ENCODE measurements around the gene TINAGL1. TPM values are rescaled to one million over a fixed set of nuclear protein-coding genes. Genes with fewer than 3 reads are reported as not detected.

The TINAGL1 gene, protein sequence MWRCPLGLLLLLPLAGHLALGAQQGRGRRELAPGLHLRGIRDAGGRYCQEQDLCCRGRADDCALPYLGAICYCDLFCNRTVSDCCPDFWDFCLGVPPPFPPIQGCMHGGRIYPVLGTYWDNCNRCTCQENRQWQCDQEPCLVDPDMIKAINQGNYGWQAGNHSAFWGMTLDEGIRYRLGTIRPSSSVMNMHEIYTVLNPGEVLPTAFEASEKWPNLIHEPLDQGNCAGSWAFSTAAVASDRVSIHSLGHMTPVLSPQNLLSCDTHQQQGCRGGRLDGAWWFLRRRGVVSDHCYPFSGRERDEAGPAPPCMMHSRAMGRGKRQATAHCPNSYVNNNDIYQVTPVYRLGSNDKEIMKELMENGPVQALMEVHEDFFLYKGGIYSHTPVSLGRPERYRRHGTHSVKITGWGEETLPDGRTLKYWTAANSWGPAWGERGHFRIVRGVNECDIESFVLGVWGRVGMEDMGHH
- 100 to 1,000 TPM in 3 of 4 donors, 10 to 100 TPM in 1; 94.7 to 141 (median 122) TPM for total RNA-seq
- 186 TPM for polyA plus RNA-seq
- long read RNA-seq, donor 1, transcript TINAGL1-201 (12 exons, 2,187 nt) = major isoform, 212 of 359 reads
- long read RNA-seq, donor 1, partial matches to known transcripts = 78 of 359 reads
- long read RNA-seq, donor 1, other reads (novel, unspliced or antisense) = 69 of 359 reads
- long read RNA-seq, donor 2, transcript TINAGL1-201 (12 exons, 2,187 nt) = major isoform, 56 of 103 reads
- long read RNA-seq, donor 2, partial matches to known transcripts = 25 of 103 reads
- long read RNA-seq, donor 2, other reads (novel, unspliced or antisense) = 22 of 103 reads
- long read RNA-seq, donor 3, transcript TINAGL1-201 (12 exons, 2,187 nt) = major isoform, 7 of 11 reads
- long read RNA-seq, donor 3, partial matches to known transcripts = 1 of 11 reads
- long read RNA-seq, donor 3, other reads (novel, unspliced or antisense) = 3 of 11 reads
- long read RNA-seq, donor 4, transcript TINAGL1-201 (12 exons, 2,187 nt) = major isoform, 74 of 131 reads
- long read RNA-seq, donor 4, partial matches to known transcripts = 26 of 131 reads
- long read RNA-seq, donor 4, other reads (novel, unspliced or antisense) = 31 of 131 reads

DNA sequence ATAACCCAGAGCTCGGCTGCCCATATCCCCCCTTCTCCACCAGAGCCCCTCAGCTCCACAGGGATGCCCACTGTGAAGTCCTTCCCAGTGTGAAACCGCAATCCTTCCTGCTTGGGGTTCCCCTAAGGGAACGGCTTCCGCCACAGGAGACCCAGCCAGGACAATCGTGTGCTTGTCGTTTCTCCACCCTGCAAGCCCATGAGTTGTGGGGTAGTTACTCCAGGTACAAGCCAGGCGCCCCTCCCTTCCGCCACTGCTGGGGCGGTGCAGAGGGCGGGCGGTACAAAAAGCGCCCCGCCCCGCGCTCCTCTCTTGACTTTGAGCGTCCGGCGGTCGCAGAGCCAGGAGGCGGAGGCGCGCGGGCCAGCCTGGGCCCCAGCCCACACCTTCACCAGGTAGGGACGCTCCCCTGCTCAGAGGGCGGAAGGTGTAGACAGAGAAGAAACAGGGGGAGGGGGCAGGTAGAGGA lies at the start of gene TINAGL1:
Gene TINAGL1, plus strand, starts transcription at position 315 of the 469 bp plus-strand sequence. CDS start 634 bp downstream, outside the sequence.
- ATAC-seq = peak; percentile 57 to 64
- peaks cover 16% of the 10 kb centered on the region for H3K4me1 ChIP-seq (ENCODE audit: control insufficient read depth, insufficient read depth, low read length)
- intact Hi-C loops (cut with DNase I) = no loop called here

DNA sequence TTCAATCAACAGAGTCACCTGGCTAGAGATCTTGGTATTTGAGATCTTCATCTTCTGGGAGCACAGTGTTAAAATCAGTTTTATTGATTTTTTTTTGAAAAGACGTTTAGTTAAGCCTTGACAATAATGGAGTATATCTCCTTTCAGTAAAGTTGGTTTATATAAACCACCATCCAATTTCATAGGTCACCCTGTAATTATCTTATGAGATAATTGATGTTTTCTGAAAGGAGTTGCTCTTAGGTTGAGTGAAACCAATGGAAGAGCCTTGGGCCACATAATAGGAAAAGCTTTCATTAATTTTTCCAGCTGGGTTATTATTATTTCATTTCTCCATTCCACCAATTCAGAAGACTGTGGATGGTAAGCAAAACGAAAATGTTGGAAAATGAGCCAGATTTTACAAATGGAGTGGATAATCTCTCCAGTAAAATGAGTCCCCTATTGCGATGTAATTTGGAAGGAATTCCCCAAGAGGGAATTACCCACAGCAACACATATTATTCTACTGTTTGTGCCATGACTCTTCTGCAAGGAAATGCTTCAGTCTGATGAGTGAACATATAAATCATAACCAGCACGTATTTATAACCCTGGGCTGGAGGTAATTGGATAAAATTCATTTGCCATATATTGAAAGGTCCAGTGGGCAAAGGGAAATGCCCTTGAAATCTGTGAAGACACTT lies 46.2 kb upstream of the TINAGL1 start:
- H3K27ac ChIP-seq (ENCODE audit: low read length) = no peak overlapping the region
- no peaks in the 10 kb centered on the region for H3K9me3 ChIP-seq (ENCODE audit: control insufficient read depth, low read length)
- no peak overlapping the region for H3K4me3 ChIP-seq (ENCODE audit: low read length)
- ATAC-seq (no peak), DNase-seq (no peak)
- intact Hi-C loops (cut with DNase I) = no loop called here
- no peaks in the 10 kb centered on the region for H3K27me3 ChIP-seq (ENCODE audit: control insufficient read depth, insufficient read depth)
- 39% methylated on average over 4 of the region's 4 CpGs for WGBS
- H3K4me1 ChIP-seq (ENCODE audit: control insufficient read depth, insufficient read depth, low read length) = no peaks in the 10 kb centered on the region

More for the DNA sequence above, at the start of gene TINAGL1:
- Histone ChIP-seq H3K27ac (ENCODE audit: low read length) (peak within 1 kb of the TSS; percentile 91), H3K9me3 (ENCODE audit: control insufficient read depth, low read length) (no peaks in the 10 kb centered on the region), H3K27me3 (ENCODE audit: control insufficient read depth, insufficient read depth) (no peaks in the 10 kb centered on the region), H3K4me3 (ENCODE audit: low read length) (peak within 1 kb of the TSS; percentile 72)
- DNase-seq = peak; percentile 65 to 86 (median 84)
- 13% methylated on average over 25 of the region's 25 CpGs for WGBS

DNA sequence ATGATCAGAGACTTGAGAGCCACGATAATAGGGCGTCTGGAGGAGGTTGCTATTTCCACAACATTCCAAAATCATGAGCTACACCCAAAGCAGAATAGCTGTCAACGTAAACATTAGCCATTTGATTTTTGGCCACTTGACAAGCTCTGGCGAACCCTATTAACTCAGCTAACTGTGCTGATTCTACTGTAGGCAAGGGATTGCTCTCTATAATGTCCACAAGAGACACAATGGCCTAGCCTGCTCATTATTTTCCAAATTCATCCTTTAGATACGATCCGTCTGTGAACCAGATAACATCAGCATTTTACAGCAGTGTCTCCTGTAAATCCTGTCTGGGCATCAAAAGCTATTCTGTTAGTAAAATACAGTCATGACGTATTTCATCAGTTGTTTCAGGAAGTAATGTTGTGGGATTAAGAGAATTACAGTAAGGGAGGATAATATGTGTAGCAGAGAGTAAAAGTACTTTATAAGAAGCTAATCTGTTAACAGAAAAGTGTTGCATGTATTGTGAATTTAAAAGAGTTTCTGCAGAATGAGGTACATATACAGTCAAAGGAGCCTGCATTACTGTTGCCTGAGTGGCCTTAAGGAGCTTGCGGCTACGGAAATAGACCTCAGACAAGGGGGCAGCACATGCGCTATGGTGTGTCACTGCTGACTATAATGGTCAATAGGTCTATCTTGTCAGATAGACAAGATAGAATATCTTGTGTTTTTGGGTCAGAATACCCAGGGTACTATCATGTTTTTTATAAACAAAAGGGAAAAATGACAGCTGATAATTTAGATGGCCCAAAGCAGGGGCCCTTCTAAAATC lies 44.9 kb upstream of the TINAGL1 start:
- ATAC-seq = no peak
- WGBS = 28% methylated on average over 10 of the region's 10 CpGs
- Histone ChIP-seq H3K4me1 (ENCODE audit: control insufficient read depth, insufficient read depth, low read length) (no peaks in the 10 kb centered on the region), H3K9me3 (ENCODE audit: control insufficient read depth, low read length) (no peaks in the 10 kb centered on the region), H3K27ac (ENCODE audit: low read length) (no peak overlapping the region), H3K27me3 (ENCODE audit: control insufficient read depth, insufficient read depth) (no peaks in the 10 kb centered on the region), H3K4me3 (ENCODE audit: low read length) (no peak overlapping the region)
- intact Hi-C loops (cut with DNase I) = no loop called here
- DNase-seq = no peak

DNA sequence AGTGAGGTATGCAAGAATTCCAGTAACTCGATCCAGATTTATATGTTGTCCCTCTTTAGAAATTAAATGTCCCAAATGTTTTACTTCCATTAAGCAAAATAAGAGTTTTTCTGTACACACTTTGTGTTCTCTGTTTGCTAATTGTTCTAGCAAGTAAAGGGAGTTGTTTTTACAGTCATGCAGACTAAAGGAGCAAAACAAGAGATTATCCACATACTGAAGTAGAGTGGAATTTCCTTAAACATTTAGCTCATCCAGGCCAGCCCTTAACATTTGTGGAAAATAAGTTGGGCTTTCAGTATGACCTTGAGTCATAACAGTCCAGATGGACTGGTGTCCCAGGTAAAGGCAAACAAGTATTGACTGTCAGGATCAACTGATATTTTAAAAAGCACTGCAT lies 44.1 kb upstream of the TINAGL1 start:
- no peaks in the 10 kb centered on the region for H3K4me1 ChIP-seq (ENCODE audit: control insufficient read depth, insufficient read depth, low read length)
- no peak overlapping the region for H3K27ac ChIP-seq (ENCODE audit: low read length)
- no peaks in the 10 kb centered on the region for H3K9me3 ChIP-seq (ENCODE audit: control insufficient read depth, low read length)
- no peaks in the 10 kb centered on the region for H3K27me3 ChIP-seq (ENCODE audit: control insufficient read depth, insufficient read depth)
- DNase-seq (no peak), ATAC-seq (no peak)
- intact Hi-C loops (cut with DNase I) = no loop called here
- 60% methylated on average over 1 of the region's 1 CpG for WGBS
- no peak overlapping the region for H3K4me3 ChIP-seq (ENCODE audit: low read length)

DNA sequence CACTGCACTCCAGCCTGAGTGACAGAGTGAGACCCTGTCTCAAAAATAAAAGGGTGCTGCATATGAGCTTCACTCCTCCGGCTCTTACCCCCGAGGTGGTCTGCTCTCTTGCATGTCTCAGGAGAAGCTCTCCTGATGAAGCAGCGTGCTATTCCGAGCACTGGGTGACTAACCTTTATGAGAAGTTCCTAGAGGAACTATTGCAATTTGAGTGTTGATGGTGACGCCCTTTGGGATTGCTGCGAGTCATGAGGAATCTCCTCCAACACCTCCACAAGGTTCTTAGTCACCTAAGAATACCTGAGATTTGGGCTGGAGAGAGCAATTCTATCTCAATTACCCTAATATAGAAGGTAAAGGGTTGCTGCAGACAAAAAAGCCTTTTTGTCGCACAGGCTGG lies 40.8 kb upstream of the TINAGL1 start:
- H3K9me3 ChIP-seq (ENCODE audit: control insufficient read depth, low read length) = no peaks in the 10 kb centered on the region
- no peaks in the 10 kb centered on the region for H3K4me1 ChIP-seq (ENCODE audit: control insufficient read depth, insufficient read depth, low read length)
- 92% methylated on average over 7 of the region's 7 CpGs for WGBS
- H3K27ac ChIP-seq (ENCODE audit: low read length) = no peak overlapping the region
- H3K27me3 ChIP-seq (ENCODE audit: control insufficient read depth, insufficient read depth) = no peaks in the 10 kb centered on the region
- ATAC-seq (no peak), DNase-seq (no peak)
- no peak overlapping the region for H3K4me3 ChIP-seq (ENCODE audit: low read length)
- intact Hi-C loops (cut with DNase I) = no loop called here

DNA sequence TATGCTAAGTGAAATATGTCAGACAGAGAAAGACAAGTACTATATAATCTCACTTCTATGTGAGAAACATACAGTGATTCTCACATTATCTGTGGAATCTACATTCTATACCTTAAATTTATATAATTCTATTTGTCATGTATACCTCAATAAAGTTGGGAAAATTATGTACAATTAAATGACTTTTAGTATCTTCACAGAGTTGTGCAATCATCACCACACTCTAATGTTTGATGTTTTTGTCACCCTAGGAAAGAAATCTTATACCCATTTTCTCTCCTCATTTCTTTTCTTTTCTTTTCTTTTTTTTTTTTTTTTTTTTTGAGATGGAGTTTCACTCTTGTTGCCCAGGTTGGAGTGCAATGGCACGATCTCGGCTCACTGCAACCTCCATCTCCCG lies 37.0 kb upstream of the TINAGL1 start:
- ATAC-seq (no peak), DNase-seq (no peak)
- intact Hi-C loops (cut with DNase I) = no loop called here
- Histone ChIP-seq H3K9me3 (ENCODE audit: control insufficient read depth, low read length) (no peaks in the 10 kb centered on the region), H3K4me3 (ENCODE audit: low read length) (no peak overlapping the region), H3K4me1 (ENCODE audit: control insufficient read depth, insufficient read depth, low read length) (no peaks in the 10 kb centered on the region), H3K27ac (ENCODE audit: low read length) (no peak overlapping the region), H3K27me3 (ENCODE audit: control insufficient read depth, insufficient read depth) (no peaks in the 10 kb centered on the region)
- WGBS = 94% methylated on average over 3 of the region's 3 CpGs

DNA sequence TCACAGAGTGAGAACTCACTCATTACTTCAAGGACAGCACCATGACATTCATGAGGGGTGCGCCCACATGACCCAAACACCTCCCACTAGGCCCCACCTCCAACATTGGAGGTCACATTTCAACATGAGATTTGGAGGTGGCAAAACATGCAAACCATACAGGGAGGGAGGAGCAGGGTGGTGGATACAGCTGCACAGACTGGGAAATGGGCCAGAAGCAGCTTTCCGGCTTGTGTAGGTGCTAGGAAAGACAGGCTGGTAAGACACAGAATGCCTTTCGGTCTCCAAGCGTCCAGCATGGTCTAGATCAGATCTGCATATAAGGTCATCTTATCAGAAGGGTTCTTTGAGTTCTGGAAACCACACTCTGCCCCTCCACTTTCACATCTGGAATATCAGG lies 35.1 kb upstream of the TINAGL1 start:
- intact Hi-C loops (cut with DNase I) = loop anchor here in 3 of 4 donors (10.0 kb wide), 3 partner anchors 116 to 356 kb away; no protein-coding TSS in a partner anchor
- no peaks in the 10 kb centered on the region for H3K4me1 ChIP-seq (ENCODE audit: control insufficient read depth, insufficient read depth, low read length)
- ATAC-seq (no peak), DNase-seq (no peak)
- H3K27ac ChIP-seq (ENCODE audit: low read length) = no peak overlapping the region
- H3K4me3 ChIP-seq (ENCODE audit: low read length) = no peak overlapping the region
- H3K9me3 ChIP-seq (ENCODE audit: control insufficient read depth, low read length) = no peaks in the 10 kb centered on the region
- no peaks in the 10 kb centered on the region for H3K27me3 ChIP-seq (ENCODE audit: control insufficient read depth, insufficient read depth)
- WGBS = 75% methylated on average over 4 of the region's 4 CpGs

DNA sequence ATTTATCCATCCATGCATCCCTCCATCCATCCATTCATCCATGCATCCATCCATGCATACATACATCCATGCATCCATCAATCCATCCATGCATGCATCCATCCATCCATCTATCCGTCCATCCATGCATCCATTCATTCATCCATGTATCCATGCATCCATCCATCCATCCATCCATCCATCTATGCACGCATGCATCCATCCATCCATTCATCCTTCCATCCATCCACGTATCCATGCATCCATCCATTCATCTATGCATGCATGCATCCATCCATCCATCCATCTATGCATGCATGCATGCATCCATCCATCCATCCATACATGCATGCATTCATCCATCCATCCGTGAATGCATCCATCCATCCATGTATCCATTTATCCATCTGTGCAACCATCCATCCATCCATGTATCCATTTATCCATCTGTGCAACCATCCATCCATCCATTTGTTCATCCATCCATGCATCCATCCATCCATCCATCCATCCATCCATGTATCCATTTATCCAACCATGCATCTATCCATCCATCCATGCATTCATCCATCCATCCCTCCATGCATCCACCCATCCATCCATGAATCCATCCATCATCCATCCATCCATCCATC lies 30.3 kb upstream of the TINAGL1 start:
- ATAC-seq = no peak
- no peak overlapping the region for H3K27ac ChIP-seq (ENCODE audit: low read length)
- intact Hi-C loops (cut with DNase I) = loop anchor here in 3 of 4 donors (5.0 to 10.0 kb wide), 5 partner anchors 84 to 364 kb away; no protein-coding TSS in a partner anchor
- no peak for DNase-seq
- no peaks in the 10 kb centered on the region for H3K9me3 ChIP-seq (ENCODE audit: control insufficient read depth, low read length)
- peaks cover 4% of the 10 kb centered on the region for H3K4me1 ChIP-seq (ENCODE audit: control insufficient read depth, insufficient read depth, low read length)
- no peaks in the 10 kb centered on the region for H3K27me3 ChIP-seq (ENCODE audit: control insufficient read depth, insufficient read depth)
- H3K4me3 ChIP-seq (ENCODE audit: low read length) = no peak overlapping the region
- 84% methylated on average over 4 of the region's 4 CpGs for WGBS

DNA sequence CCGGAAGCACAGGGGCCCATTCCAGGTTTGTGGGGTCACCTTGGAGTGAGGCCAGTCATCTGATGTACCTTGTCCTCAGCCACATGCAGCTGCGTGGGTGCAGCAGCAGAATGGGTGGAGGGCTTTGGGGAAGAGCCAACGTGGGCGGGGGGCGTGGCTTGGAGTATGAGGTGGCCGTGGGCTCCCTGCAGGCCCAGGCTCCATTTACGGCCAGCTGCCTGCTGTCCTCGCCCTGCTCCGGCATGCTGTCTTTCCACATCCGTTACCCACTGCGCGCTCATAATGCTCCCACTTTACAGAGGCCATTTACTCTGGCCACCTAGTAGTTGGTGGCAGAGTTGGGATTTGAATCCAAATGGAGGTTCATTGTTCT lies 27.8 kb upstream of the TINAGL1 start:
- DNase-seq (peak in 1 of 3 donors; percentile 63), ATAC-seq (peak; percentile 38 to 56)
- no peaks in the 10 kb centered on the region for H3K27me3 ChIP-seq (ENCODE audit: control insufficient read depth, insufficient read depth)
- intact Hi-C loops (cut with DNase I) = loop anchor here in 3 of 4 donors (5.0 to 10.0 kb wide), 5 partner anchors 86 to 366 kb away; no protein-coding TSS in a partner anchor
- no peaks in the 10 kb centered on the region for H3K9me3 ChIP-seq (ENCODE audit: control insufficient read depth, low read length)
- no peak overlapping the region for H3K4me3 ChIP-seq (ENCODE audit: low read length)
- H3K4me1 ChIP-seq (ENCODE audit: control insufficient read depth, insufficient read depth, low read length) = peaks cover 4% of the 10 kb centered on the region
- 33% methylated on average over 12 of the region's 12 CpGs for WGBS
- H3K27ac ChIP-seq (ENCODE audit: low read length) = no peak overlapping the region
